Panc1 (cell line): Measurements from ENCODE around the gene FILIP1. TPM values are rescaled to one million over a fixed set of nuclear protein-coding genes. Genes with fewer than 3 reads are reported as not detected.

ENCODE experiments used
- ATAC-seq: fragments of 200-7000 bp; cut with Tn5 transposase; 2 replicates; pipeline ENCODE4 v1.9.1; 2020; ENCODE audit warnings: mild to moderate bottlenecking, moderate library complexity
- BruUV-seq: library from RNA; stranded (reverse); fragments of 400-500 nt; replicated peaks from 2 replicates; lab custom pipeline; 2021; lab: Mats Ljungman, UMichigan
- CTCF ChIA-PET: fragments of 300-600 bp; sonication (Branson Sonifier 250); formaldehyde crosslinking; loops from one replicate; lab custom pipeline; 2022; ENCODE audit warnings: antibody characterized with exemption; lab: Charles Lee
- POLR2A ChIA-PET: fragments of 300-600 bp; sonication (Branson Sonifier 250); formaldehyde crosslinking; loops from one replicate; lab custom pipeline; 2022; ENCODE audit warnings: antibody characterized with exemption; lab: Charles Lee
- DNase-seq: peaks from one replicate; pipeline ENCODE4 v3.0.0-alpha.2; 2010; ENCODE audit warnings: low read depth, low spot score
- H3K27ac ChIP-seq: 2 replicates; pipeline ENCODE4 v1.5.1; 2011; ENCODE audit warnings: mild to moderate bottlenecking, low read length, inconsistent platforms
- H3K27me3 ChIP-seq: fragments of 200-500 bp; sonication (Bioruptor generic); 2 replicates; pipeline ENCODE4 v1.6.0; 2014; ENCODE audit warnings: low read length, inconsistent platforms; ENCODE audit not compliant: control insufficient read depth, insufficient read depth
- H3K36me3 ChIP-seq: fragments of 200-500 bp; sonication (Bioruptor generic); 2 replicates; pipeline ENCODE4 v1.5.1; 2014; ENCODE audit warnings: inconsistent platforms, mild to moderate bottlenecking, low read length, moderate library complexity; ENCODE audit not compliant: control insufficient read depth, insufficient read depth
- H3K4me1 ChIP-seq: 2 replicates; pipeline ENCODE4 v1.5.1; 2011; ENCODE audit warnings: inconsistent platforms, mild to moderate bottlenecking, low read length, moderate library complexity; ENCODE audit not compliant: control insufficient read depth, insufficient read depth
- H3K4me3 ChIP-seq, 2 experiments: 2 replicates each; pipeline ENCODE4 v1.5.1; 2011 to 2012; ENCODE audit warnings: low read depth in 2 of 2, low read length in 2 of 2, mild to moderate bottlenecking in 2 of 2, inconsistent platforms in 1 of 2, moderate library complexity in 1 of 2
- H3K9me3 ChIP-seq: fragments of 200-500 bp; sonication (Bioruptor generic); 2 replicates; pipeline ENCODE4 v1.5.1; 2014; ENCODE audit warnings: low read depth, mild to moderate bottlenecking, inconsistent platforms, low read length, moderate library complexity; ENCODE audit not compliant: control insufficient read depth, insufficient read depth
- POLR2AphosphoS5 ChIP-seq: IDR thresholded peaks from 2 replicates; pipeline ENCODE4 v1.6.1; 2012; ENCODE audit warnings: mild to moderate bottlenecking, low read depth, low read length, moderate library complexity
- SIN3A ChIP-seq: IDR thresholded peaks from 2 replicates; pipeline ENCODE4 v1.6.1; 2012; ENCODE audit warnings: low read depth, mild to moderate bottlenecking, low read length, moderate library complexity, borderline replicate concordance; ENCODE audit not compliant: insufficient read depth
- TCF7L2 ChIP-seq: IDR thresholded peaks from 2 replicates; pipeline ENCODE4 v1.6.1; 2011; ENCODE audit warnings: mild to moderate bottlenecking, low read depth, low read length, inconsistent platforms
- in situ Hi-C: cut with HindIII; loops from 2 replicates; pipeline ENCODE4 v1.10.0; 2016; ENCODE audit warnings: low sequenced_read_pairs, low pct_unique_long_range_greater_than_20kb
- intact Hi-C: fragments of 100-400 bp; cut with micrococcal nuclease; formaldehyde crosslinking; loops from one replicate; pipeline ENCODE4 v1.10.0; 2022; ENCODE audit not compliant: unreplicated experiment
- total RNA-seq: library from RNA; stranded (reverse); gene quantifications from one replicate; pipeline ENCODE4 v1.2.1, GENCODE V29; 2021; ENCODE audit not compliant: unreplicated experiment
- TF ChIP-seq, protein P1 (sequence below), 2 experiments: IDR thresholded peaks; 2 replicates each; pipeline ENCODE4 v1.6.1; 2011 to 2012; ENCODE audit warnings: low read depth in 2 of 2, control low read depth in 1 of 2, low read length in 1 of 2, mild to moderate bottlenecking in 1 of 2, moderate library complexity in 1 of 2; ENCODE audit not compliant: insufficient read depth in 1 of 2
- TF ChIP-seq, protein P2 (sequence below): fragments of 450-650 bp; IDR thresholded peaks from 2 replicates; pipeline ENCODE4 v1.5.1; 2017; ENCODE audit warnings: mild to moderate bottlenecking

Gene FILIP1
- total RNA-seq, 1 experiment from 2014 or later = 0.26 TPM

GRCh38 chr6:75374961-75375400, 118.6 kb downstream of the FILIP1 start:
- POLR2A ChIA-PET = no interaction called here

DNA sequence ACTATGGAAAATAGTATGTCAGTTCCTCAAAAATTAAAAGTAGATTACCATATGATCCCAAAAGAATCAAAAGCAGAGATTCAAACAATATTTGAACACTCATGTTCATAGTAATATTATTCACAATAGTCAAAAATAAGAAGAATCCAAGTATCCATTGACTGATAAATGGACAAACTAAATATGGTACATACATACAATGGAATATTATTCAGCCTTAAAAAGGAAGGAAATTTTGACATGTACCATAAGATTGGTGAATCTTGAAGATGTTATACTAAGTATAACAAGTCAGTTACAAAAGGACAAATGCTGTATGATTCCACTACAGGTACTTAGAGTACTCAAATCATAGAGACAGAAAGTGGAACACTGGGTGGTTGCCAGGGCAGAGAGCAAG, 120.7 kb downstream of the FILIP1 start:
- no peaks in the 10 kb centered on the region for H3K9me3 ChIP-seq
- intact Hi-C loops (no loop called here), in situ Hi-C loops (no loop called here)
- POLR2A ChIA-PET = no interaction called here
- CTCF ChIA-PET = interaction anchor here (0.7 kb wide), 1 partner anchor 73 kb away, joined by 3 read pairs; no protein-coding TSS in a partner anchor
- H3K4me3 ChIP-seq = no peak overlapping the region
- H3K27ac ChIP-seq = no peak overlapping the region
- ATAC-seq = no peak
- DNase-seq = no peak
- BruUV-seq = no TSS peak
- H3K27me3 ChIP-seq = no peaks in the 10 kb centered on the region
- peaks cover 5% of the 10 kb centered on the region; the same call in 1 of the 2 replicates for H3K4me1 ChIP-seq
- H3K36me3 ChIP-seq = no peaks in the 10 kb centered on the region
- TF ChIP-seq TCF7L2 = no peak
- TF ChIP-seq, protein P1, sequence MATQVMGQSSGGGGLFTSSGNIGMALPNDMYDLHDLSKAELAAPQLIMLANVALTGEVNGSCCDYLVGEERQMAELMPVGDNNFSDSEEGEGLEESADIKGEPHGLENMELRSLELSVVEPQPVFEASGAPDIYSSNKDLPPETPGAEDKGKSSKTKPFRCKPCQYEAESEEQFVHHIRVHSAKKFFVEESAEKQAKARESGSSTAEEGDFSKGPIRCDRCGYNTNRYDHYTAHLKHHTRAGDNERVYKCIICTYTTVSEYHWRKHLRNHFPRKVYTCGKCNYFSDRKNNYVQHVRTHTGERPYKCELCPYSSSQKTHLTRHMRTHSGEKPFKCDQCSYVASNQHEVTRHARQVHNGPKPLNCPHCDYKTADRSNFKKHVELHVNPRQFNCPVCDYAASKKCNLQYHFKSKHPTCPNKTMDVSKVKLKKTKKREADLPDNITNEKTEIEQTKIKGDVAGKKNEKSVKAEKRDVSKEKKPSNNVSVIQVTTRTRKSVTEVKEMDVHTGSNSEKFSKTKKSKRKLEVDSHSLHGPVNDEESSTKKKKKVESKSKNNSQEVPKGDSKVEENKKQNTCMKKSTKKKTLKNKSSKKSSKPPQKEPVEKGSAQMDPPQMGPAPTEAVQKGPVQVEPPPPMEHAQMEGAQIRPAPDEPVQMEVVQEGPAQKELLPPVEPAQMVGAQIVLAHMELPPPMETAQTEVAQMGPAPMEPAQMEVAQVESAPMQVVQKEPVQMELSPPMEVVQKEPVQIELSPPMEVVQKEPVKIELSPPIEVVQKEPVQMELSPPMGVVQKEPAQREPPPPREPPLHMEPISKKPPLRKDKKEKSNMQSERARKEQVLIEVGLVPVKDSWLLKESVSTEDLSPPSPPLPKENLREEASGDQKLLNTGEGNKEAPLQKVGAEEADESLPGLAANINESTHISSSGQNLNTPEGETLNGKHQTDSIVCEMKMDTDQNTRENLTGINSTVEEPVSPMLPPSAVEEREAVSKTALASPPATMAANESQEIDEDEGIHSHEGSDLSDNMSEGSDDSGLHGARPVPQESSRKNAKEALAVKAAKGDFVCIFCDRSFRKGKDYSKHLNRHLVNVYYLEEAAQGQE (IDR thresholded peaks at IDR 0.05; ENCODE audit: insufficient read depth in 1 of 2, low read depth in 2 of 2, low read length in 1 of 2) = no peak
- no peak for TF ChIP-seq SIN3A
- no peak for TF ChIP-seq POLR2AphosphoS5
- TF ChIP-seq, protein P2, sequence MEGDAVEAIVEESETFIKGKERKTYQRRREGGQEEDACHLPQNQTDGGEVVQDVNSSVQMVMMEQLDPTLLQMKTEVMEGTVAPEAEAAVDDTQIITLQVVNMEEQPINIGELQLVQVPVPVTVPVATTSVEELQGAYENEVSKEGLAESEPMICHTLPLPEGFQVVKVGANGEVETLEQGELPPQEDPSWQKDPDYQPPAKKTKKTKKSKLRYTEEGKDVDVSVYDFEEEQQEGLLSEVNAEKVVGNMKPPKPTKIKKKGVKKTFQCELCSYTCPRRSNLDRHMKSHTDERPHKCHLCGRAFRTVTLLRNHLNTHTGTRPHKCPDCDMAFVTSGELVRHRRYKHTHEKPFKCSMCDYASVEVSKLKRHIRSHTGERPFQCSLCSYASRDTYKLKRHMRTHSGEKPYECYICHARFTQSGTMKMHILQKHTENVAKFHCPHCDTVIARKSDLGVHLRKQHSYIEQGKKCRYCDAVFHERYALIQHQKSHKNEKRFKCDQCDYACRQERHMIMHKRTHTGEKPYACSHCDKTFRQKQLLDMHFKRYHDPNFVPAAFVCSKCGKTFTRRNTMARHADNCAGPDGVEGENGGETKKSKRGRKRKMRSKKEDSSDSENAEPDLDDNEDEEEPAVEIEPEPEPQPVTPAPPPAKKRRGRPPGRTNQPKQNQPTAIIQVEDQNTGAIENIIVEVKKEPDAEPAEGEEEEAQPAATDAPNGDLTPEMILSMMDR = no peak

More at GRCh38 chr6:75374961-75375400, 118.6 kb downstream of the FILIP1 start:
- CTCF ChIA-PET = no interaction called here
- Histone ChIP-seq H3K4me3 (no peak overlapping the region), H3K9me3 (no peaks in the 10 kb centered on the region), H3K4me1 (no peaks in the 10 kb centered on the region), H3K27me3 (no peaks in the 10 kb centered on the region), H3K36me3 (no peaks in the 10 kb centered on the region), H3K27ac (no peak overlapping the region)
- no TSS peak for BruUV-seq
- ATAC-seq (peak; percentile 42; the same call in 1 of the 2 replicates), DNase-seq (no peak)
- no peak for TF ChIP-seq POLR2AphosphoS5
- TF ChIP-seq, protein P1 (IDR thresholded peaks at IDR 0.05; ENCODE audit: insufficient read depth in 1 of 2, low read depth in 2 of 2, low read length in 1 of 2) = no peak
- no peak for TF ChIP-seq TCF7L2
- TF ChIP-seq SIN3A = no peak
- TF ChIP-seq, protein P2 = no peak
- intact Hi-C loops (no loop called here), in situ Hi-C loops (no loop called here)
